Keratinocyte (primary cell): ENCODE measurements around the gene JAKMIP1.

ENCODE experiments used
- EZH2 ChIP-seq: IDR thresholded peaks from one replicate; pipeline ENCODE4 v1.6.1; 2012; ENCODE audit warnings: inconsistent platforms, mild to moderate bottlenecking, low read length, moderate library complexity
- TF ChIP-seq, protein P1 (sequence below), 3 experiments: IDR thresholded peaks in 1 of 3; conservative IDR thresholded peaks in 1 of 3; optimal IDR thresholded peaks in 1 of 3; 2 replicates in 2 of 3; 3 replicates in 1 of 3; pipeline versions ENCODE3 to v1.5.1; 2011; ENCODE audit warnings: low read length in 3 of 3, mild to moderate bottlenecking in 3 of 3, moderate library complexity in 2 of 3, control low read depth in 1 of 3, inconsistent platforms in 1 of 3; ENCODE audit not compliant: insufficient read depth in 2 of 3; ENCODE audit errors: extremely low read depth in 1 of 3

DNA sequence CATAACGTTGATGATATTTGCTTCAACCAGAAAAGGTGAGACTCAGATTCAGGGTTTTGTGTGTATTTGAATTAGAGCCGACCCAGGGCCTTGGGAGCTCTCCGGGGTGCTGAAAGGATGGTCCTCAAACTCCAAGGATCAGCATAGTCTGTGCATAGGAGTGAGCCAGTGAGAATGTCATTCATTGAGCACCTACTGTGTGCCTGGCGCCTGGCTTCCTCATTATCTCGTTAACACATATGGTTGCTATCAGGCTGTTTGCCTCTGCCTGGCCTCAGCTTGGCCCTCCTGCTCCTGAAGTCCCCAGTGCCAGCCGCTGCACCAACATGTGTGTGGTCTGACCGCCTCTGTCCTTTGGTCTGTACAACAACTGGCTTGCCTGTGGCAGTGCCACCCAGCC, 25.1 kb upstream of the JAKMIP1 start:
- TF ChIP-seq, protein P1, sequence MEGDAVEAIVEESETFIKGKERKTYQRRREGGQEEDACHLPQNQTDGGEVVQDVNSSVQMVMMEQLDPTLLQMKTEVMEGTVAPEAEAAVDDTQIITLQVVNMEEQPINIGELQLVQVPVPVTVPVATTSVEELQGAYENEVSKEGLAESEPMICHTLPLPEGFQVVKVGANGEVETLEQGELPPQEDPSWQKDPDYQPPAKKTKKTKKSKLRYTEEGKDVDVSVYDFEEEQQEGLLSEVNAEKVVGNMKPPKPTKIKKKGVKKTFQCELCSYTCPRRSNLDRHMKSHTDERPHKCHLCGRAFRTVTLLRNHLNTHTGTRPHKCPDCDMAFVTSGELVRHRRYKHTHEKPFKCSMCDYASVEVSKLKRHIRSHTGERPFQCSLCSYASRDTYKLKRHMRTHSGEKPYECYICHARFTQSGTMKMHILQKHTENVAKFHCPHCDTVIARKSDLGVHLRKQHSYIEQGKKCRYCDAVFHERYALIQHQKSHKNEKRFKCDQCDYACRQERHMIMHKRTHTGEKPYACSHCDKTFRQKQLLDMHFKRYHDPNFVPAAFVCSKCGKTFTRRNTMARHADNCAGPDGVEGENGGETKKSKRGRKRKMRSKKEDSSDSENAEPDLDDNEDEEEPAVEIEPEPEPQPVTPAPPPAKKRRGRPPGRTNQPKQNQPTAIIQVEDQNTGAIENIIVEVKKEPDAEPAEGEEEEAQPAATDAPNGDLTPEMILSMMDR (optimal IDR thresholded peaks at IDR 0.05 in 1 of 3, IDR thresholded peaks at IDR 0.05 in 1 of 3, conservative IDR thresholded peaks at IDR 0.05 in 1 of 3; ENCODE audit: extremely low read depth in 1 of 3, insufficient read depth in 2 of 3, low read length in 3 of 3), result no peak
- TF ChIP-seq EZH2, result no peak
